Measurements from ENCODE around the gene PIGH. TPM values are rescaled to one million over a fixed set of nuclear protein-coding genes. Genes with fewer than 3 reads are reported as not detected.

Gene PIGH
- total RNA-seq, 1 experiment from 2014 or later = 13.0 TPM

DNA sequence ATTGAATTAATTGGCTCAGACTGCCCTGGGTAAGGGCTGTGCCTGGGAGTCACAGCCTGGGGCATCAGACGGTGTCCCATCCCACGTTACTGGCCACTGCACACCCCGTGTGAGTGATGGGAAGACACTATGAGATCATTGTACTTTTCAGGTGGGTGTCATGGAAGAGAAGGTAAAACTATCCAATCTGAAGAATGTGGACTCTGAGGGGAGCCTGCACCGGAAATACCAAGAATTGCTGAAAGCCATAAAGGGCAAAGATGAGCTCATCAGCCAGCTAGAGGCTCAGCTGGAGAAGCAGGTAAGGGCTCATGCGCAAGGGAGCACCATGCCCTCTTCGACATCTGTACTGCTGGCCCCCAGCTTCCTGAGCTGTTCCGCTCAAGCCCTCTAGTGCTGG lies 43.0 kb downstream of the PIGH start:
- no peaks in the 10 kb centered on the region for H4K20me1 ChIP-seq (ENCODE audit: insufficient read depth)
- H3K36me3 ChIP-seq (ENCODE audit: low read depth) = no peaks in the 10 kb centered on the region
- H3K9me2 ChIP-seq (ENCODE audit: insufficient read depth) = no peaks in the 10 kb centered on the region
- ChIA-PET POLR2A (ENCODE audit: unreplicated experiment) (no interaction called here), CTCF (interaction anchor here (1.2 kb wide), 1 partner anchor 14 kb away, joined by 3 read pairs; no protein-coding TSS in a partner anchor)
- no peaks in the 10 kb centered on the region for H3K4me1 ChIP-seq (replicated peaks; ENCODE audit: insufficient read depth)
- H3F3A ChIP-seq (ENCODE audit: insufficient read depth, low read depth) = no peaks in the 10 kb centered on the region
- TF ChIP-seq, protein P1, sequence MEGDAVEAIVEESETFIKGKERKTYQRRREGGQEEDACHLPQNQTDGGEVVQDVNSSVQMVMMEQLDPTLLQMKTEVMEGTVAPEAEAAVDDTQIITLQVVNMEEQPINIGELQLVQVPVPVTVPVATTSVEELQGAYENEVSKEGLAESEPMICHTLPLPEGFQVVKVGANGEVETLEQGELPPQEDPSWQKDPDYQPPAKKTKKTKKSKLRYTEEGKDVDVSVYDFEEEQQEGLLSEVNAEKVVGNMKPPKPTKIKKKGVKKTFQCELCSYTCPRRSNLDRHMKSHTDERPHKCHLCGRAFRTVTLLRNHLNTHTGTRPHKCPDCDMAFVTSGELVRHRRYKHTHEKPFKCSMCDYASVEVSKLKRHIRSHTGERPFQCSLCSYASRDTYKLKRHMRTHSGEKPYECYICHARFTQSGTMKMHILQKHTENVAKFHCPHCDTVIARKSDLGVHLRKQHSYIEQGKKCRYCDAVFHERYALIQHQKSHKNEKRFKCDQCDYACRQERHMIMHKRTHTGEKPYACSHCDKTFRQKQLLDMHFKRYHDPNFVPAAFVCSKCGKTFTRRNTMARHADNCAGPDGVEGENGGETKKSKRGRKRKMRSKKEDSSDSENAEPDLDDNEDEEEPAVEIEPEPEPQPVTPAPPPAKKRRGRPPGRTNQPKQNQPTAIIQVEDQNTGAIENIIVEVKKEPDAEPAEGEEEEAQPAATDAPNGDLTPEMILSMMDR (conservative IDR thresholded peaks at IDR 0.05) = no peak
- TF ChIP-seq EZH2 (IDR thresholded peaks at IDR 0.05; ENCODE audit: low read depth) = no peak
- no TSS peak for BruUV-seq (replicated peaks)
- H2AFZ ChIP-seq = no peak overlapping the region
- no peaks in the 10 kb centered on the region for H3K9me3 ChIP-seq (ENCODE audit: insufficient read depth, low read depth)
- no peaks in the 10 kb centered on the region for H3K79me2 ChIP-seq (ENCODE audit: low read depth)
- no peaks in the 10 kb centered on the region for H3K27me3 ChIP-seq (ENCODE audit: insufficient read depth, low read depth)
- no peak overlapping the region for H3K4me2 ChIP-seq
- no peak overlapping the region for H3K4me3 ChIP-seq
- DNase-seq = no peak
- intact Hi-C loops (cut with micrococcal nuclease; ENCODE audit: unreplicated experiment) = no loop called here
- H3K27ac ChIP-seq = no peak overlapping the region

DNA sequence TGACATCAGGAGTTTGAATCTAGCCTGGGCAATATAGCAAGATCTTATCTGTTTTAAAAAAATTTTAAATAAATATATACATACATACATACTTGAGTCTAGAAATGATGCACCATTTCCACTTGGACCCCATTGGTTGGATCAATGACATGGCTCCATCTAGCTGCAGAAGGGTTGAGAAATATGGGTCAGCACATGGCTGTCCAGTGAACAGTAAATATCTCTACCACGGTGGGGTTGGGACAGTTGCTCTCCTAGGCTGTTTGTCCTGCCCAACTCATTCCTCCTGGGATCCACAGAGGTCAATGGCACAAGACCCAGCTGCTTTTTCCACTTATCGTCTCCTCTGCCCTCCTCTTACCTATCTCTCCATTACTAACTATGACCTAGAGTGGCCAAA lies 43.4 kb downstream of the PIGH start:
- no peak overlapping the region for H2AFZ ChIP-seq

DNA sequence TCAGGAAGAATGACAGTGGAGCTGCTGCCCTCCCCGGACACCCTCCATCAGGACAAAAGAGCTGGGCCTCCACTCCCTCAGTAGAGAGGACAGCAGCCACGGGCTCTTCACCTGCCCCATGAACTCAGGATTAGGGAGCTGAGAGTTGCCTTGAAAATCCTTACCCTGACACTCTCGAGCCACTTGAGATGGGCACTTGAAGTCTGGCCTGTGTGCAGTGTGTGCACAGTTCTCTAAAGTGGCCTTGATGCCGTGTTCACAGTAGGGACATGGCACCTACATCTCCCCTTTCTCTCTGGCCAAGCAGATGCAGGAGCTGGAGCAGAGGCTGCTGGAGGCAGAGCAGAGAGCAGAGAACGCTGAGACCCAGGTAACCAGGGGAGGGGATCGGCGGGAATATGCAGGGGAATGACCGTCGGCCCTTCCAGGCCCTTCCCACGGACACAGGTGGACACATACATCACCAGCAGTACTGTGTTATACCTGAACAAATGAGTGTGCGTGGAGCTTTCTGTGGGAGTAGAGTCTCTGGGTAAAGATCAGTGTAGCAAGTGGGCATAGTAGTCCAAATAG lies 44.5 kb downstream of the PIGH start:
- TF ChIP-seq EZH2 (IDR thresholded peaks at IDR 0.05; ENCODE audit: low read depth) = no peak
- TF ChIP-seq, protein P1 (conservative IDR thresholded peaks at IDR 0.05) = no peak
- H3K27me3 ChIP-seq (ENCODE audit: insufficient read depth, low read depth) = no peaks in the 10 kb centered on the region
- H3K4me3 ChIP-seq = no peak overlapping the region
- no peak overlapping the region for H3K4me2 ChIP-seq
- H3K79me2 ChIP-seq (ENCODE audit: low read depth) = no peaks in the 10 kb centered on the region
- H2AFZ ChIP-seq = no peak overlapping the region
- no peak overlapping the region for H3K27ac ChIP-seq
- H3K9me3 ChIP-seq (ENCODE audit: insufficient read depth, low read depth) = no peaks in the 10 kb centered on the region
- DNase-seq = no peak
- BruUV-seq (replicated peaks) = no TSS peak
- H3K4me1 ChIP-seq (replicated peaks; ENCODE audit: insufficient read depth) = no peaks in the 10 kb centered on the region
- no peaks in the 10 kb centered on the region for H3F3A ChIP-seq (ENCODE audit: insufficient read depth, low read depth)
- H3K9me2 ChIP-seq (ENCODE audit: insufficient read depth) = no peaks in the 10 kb centered on the region
- H3K36me3 ChIP-seq (ENCODE audit: low read depth) = no peaks in the 10 kb centered on the region
- ChIA-PET POLR2A (ENCODE audit: unreplicated experiment) (no interaction called here), CTCF (no interaction called here)
- H4K20me1 ChIP-seq (ENCODE audit: insufficient read depth) = no peaks in the 10 kb centered on the region
- intact Hi-C loops (cut with micrococcal nuclease; ENCODE audit: unreplicated experiment) = no loop called here

More for the DNA sequence above, 43.4 kb downstream of the PIGH start:
- Histone ChIP-seq H3K4me1 (replicated peaks; ENCODE audit: insufficient read depth) (no peaks in the 10 kb centered on the region), H3K79me2 (ENCODE audit: low read depth) (no peaks in the 10 kb centered on the region), H3K27ac (no peak overlapping the region), H3K27me3 (ENCODE audit: insufficient read depth, low read depth) (no peaks in the 10 kb centered on the region), H3K9me2 (ENCODE audit: insufficient read depth) (no peaks in the 10 kb centered on the region), H3K36me3 (ENCODE audit: low read depth) (no peaks in the 10 kb centered on the region), H3K9me3 (ENCODE audit: insufficient read depth, low read depth) (no peaks in the 10 kb centered on the region), H4K20me1 (ENCODE audit: insufficient read depth) (no peaks in the 10 kb centered on the region), H3F3A (ENCODE audit: insufficient read depth, low read depth) (no peaks in the 10 kb centered on the region), H3K4me2 (no peak overlapping the region), H3K4me3 (no peak overlapping the region)
- no peak for DNase-seq
- no TSS peak for BruUV-seq (replicated peaks)
- POLR2A ChIA-PET (ENCODE audit: unreplicated experiment) = no interaction called here
- intact Hi-C loops (cut with micrococcal nuclease; ENCODE audit: unreplicated experiment) = no loop called here
- CTCF ChIA-PET = interaction anchor here (1.2 kb wide), 1 partner anchor 15 kb away, joined by 3 read pairs; no protein-coding TSS in a partner anchor
- TF ChIP-seq, protein P1 (conservative IDR thresholded peaks at IDR 0.05) = no peak
- no peak for TF ChIP-seq EZH2 (IDR thresholded peaks at IDR 0.05; ENCODE audit: low read depth)
